Parathyroid adenoma (tissue), 2 donors: ENCODE measurements around the gene KANSL1.

Experiments
- H2AFZ ChIP-seq: fragments of 300-600 bp; sonication (generic); one replicate; pipeline ENCODE4 v1.7.0; 2017; ENCODE audit warnings: antibody characterized with exemption, mild to moderate bottlenecking
- H3K27ac ChIP-seq: fragments of 300-600 bp; sonication (generic); one replicate; pipeline ENCODE4 v1.7.0; 2017
- H3K27me3 ChIP-seq: fragments of 300-600 bp; sonication (generic); one replicate; pipeline ENCODE4 v1.7.0; 2017; ENCODE audit warnings: low read length; ENCODE audit not compliant: control insufficient read depth, insufficient read depth
- H3K36me3 ChIP-seq: fragments of 300-600 bp; sonication (generic); one replicate; pipeline ENCODE4 v1.7.0; 2017; ENCODE audit warnings: low read length; ENCODE audit not compliant: control insufficient read depth, insufficient read depth
- H3K4me1 ChIP-seq: fragments of 300-600 bp; sonication (generic); one replicate; pipeline ENCODE4 v1.7.0; 2017; ENCODE audit warnings: control low read depth
- H3K4me2 ChIP-seq: fragments of 300-600 bp; sonication (generic); one replicate; pipeline ENCODE4 v1.7.0; 2017; ENCODE audit warnings: low read length
- H3K4me3 ChIP-seq: fragments of 300-600 bp; sonication (generic); one replicate; pipeline ENCODE4 v1.7.0; 2017; ENCODE audit warnings: low read depth, low read length
- H3K79me2 ChIP-seq: fragments of 300-600 bp; sonication (generic); one replicate; pipeline ENCODE4 v1.7.0; 2017; ENCODE audit warnings: control low read depth
- H3K9ac ChIP-seq: fragments of 300-600 bp; sonication (generic); one replicate; pipeline ENCODE4 v1.7.0; 2017; ENCODE audit warnings: mild to moderate bottlenecking
- H3K9me3 ChIP-seq: fragments of 300-600 bp; sonication (generic); one replicate; pipeline ENCODE4 v1.7.0; 2017; ENCODE audit warnings: low read length; ENCODE audit not compliant: control insufficient read depth
- TF ChIP-seq, protein P1 (sequence below): fragments of 300-600 bp; sonication (generic); IDR thresholded peaks from one replicate; pipeline ENCODE4 v1.7.0; 2017; ENCODE audit warnings: antibody characterized with exemption, mild to moderate bottlenecking
- donor health status: primary hyperparathyroidism.

The KANSL1 gene

DNA sequence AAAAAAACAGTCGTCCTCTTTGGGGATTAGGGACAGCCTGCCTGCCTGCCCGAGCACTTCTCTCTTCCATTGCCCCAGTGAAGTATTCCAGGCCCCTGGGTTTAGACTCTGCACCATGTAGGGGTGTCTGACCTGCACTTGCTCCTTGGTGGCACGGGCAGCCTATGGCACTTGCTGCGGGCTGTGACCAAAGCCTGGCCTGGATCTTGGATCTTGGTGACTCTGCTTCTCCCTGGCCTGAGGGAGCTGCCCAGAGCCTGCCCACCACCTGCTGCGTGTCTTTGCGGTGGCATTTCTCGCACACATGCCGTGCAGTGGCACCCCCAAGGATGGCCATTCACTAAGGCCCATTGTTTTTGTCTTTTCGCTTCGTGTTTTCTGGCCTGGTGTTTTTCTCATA lies 200.3 kb downstream of the KANSL1 start:
- no peaks in the 10 kb centered on the region for H3K9me3 ChIP-seq
- no peak overlapping the region for H3K4me2 ChIP-seq
- H3K79me2 ChIP-seq, result no peaks in the 10 kb centered on the region
- no peak overlapping the region for H3K4me3 ChIP-seq
- H3K9ac ChIP-seq, result no peak overlapping the region
- H3K4me1 ChIP-seq, result no peaks in the 10 kb centered on the region
- TF ChIP-seq, protein P1, sequence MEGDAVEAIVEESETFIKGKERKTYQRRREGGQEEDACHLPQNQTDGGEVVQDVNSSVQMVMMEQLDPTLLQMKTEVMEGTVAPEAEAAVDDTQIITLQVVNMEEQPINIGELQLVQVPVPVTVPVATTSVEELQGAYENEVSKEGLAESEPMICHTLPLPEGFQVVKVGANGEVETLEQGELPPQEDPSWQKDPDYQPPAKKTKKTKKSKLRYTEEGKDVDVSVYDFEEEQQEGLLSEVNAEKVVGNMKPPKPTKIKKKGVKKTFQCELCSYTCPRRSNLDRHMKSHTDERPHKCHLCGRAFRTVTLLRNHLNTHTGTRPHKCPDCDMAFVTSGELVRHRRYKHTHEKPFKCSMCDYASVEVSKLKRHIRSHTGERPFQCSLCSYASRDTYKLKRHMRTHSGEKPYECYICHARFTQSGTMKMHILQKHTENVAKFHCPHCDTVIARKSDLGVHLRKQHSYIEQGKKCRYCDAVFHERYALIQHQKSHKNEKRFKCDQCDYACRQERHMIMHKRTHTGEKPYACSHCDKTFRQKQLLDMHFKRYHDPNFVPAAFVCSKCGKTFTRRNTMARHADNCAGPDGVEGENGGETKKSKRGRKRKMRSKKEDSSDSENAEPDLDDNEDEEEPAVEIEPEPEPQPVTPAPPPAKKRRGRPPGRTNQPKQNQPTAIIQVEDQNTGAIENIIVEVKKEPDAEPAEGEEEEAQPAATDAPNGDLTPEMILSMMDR, result no peak
- no peaks in the 10 kb centered on the region for H3K27me3 ChIP-seq
- no peaks in the 10 kb centered on the region for H3K36me3 ChIP-seq
- no peak overlapping the region for H3K27ac ChIP-seq
- H2AFZ ChIP-seq, result no peak overlapping the region

GRCh38 chr17:45992175-45992574 lies 201.1 kb downstream of the KANSL1 start:
- Histone ChIP-seq H3K79me2 (no peaks in the 10 kb centered on the region), H3K9ac (no peak overlapping the region), H3K36me3 (no peaks in the 10 kb centered on the region), H3K4me3 (no peak overlapping the region), H2AFZ (no peak overlapping the region), H3K27ac (no peak overlapping the region), H3K9me3 (no peaks in the 10 kb centered on the region), H3K4me2 (no peak overlapping the region), H3K4me1 (no peaks in the 10 kb centered on the region), H3K27me3 (no peaks in the 10 kb centered on the region)
- TF ChIP-seq, protein P1, result no peak

DNA sequence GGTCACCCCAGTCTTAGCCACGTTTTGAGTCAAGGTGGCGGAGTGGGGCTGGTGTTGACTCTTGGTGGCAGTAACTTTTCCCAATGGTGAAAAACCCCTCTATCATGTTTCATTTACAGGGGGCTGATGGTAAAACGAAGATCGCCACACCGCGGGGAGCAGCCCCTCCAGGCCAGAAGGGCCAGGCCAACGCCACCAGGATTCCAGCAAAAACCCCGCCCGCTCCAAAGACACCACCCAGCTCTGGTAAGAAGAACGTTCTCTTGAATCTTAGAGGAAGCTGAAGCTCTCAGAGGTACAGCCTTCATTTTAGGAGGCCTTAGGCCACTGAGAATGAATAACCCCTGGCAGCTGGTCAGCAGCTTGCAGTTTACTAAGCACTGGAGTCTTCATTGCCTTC lies 201.9 kb downstream of the KANSL1 start:
- Histone ChIP-seq H3K79me2 (no peaks in the 10 kb centered on the region), H3K36me3 (no peaks in the 10 kb centered on the region), H3K4me2 (no peak overlapping the region), H3K9me3 (no peaks in the 10 kb centered on the region), H3K4me1 (no peaks in the 10 kb centered on the region), H3K9ac (no peak overlapping the region), H3K27ac (no peak overlapping the region), H2AFZ (no peak overlapping the region), H3K4me3 (no peak overlapping the region), H3K27me3 (no peaks in the 10 kb centered on the region)
- TF ChIP-seq, protein P1, result no peak

GRCh38 chr17:45990886-45991285 lies 202.3 kb downstream of the KANSL1 start:
- no peak overlapping the region for H3K9ac ChIP-seq
- no peak overlapping the region for H3K4me2 ChIP-seq
- no peak overlapping the region for H3K27ac ChIP-seq
- no peaks in the 10 kb centered on the region for H3K9me3 ChIP-seq
- H3K27me3 ChIP-seq, result no peaks in the 10 kb centered on the region
- TF ChIP-seq, protein P1, result no peak
- no peak overlapping the region for H2AFZ ChIP-seq
- H3K4me3 ChIP-seq, result no peak overlapping the region
- H3K36me3 ChIP-seq, result no peaks in the 10 kb centered on the region
- H3K4me1 ChIP-seq, result no peaks in the 10 kb centered on the region
- no peaks in the 10 kb centered on the region for H3K79me2 ChIP-seq

- H2AFZ ChIP-seq, result no peak overlapping the region
- H3K27me3 ChIP-seq, result no peaks in the 10 kb centered on the region
- TF ChIP-seq, protein P1, result no peak
- no peak overlapping the region for H3K4me3 ChIP-seq
- H3K79me2 ChIP-seq, result no peaks in the 10 kb centered on the region
- H3K9ac ChIP-seq, result no peak overlapping the region
- no peak overlapping the region for H3K4me2 ChIP-seq
- no peaks in the 10 kb centered on the region for H3K36me3 ChIP-seq
- no peak overlapping the region for H3K27ac ChIP-seq
- H3K9me3 ChIP-seq, result no peaks in the 10 kb centered on the region
- peaks cover 6% of the 10 kb centered on the region for H3K4me1 ChIP-seq
Observed at GRCh38 chr17:45989759-45990158, 203.5 kb downstream of the KANSL1 start.
